Activated CD8-positive, alpha-beta memory T cell treated with anti-CD3 and anti-CD28 coated beads, Interleukin-2, amount 50 U/mL, for 4 hours (primary cell): ENCODE results near the gene S1PR1.

Experiments
- DNase-seq: peaks from one replicate; pipeline ENCODE4 v3.0.0-alpha.2; 2020

The S1PR1 gene

DNA sequence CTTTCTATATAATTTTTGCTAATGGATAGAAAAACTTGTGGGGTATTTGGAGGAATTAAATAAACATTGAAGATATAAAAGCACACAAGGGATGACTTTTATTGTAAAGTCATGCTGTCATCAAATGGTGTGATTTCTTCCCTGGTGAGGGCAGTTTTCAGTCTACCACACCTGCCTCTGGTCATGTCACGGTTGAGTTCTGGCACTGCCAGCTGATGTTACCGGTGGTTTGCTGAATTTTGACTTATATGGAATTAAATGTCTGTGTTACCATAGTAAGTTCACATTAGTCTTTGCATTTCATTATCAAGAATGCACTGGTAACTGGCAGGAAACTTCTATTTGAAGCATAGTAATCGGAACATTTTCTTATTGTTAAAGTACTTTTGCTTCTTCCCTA lies 13.4 kb downstream of the S1PR1 start:
- DNase-seq, result no peak

DNA sequence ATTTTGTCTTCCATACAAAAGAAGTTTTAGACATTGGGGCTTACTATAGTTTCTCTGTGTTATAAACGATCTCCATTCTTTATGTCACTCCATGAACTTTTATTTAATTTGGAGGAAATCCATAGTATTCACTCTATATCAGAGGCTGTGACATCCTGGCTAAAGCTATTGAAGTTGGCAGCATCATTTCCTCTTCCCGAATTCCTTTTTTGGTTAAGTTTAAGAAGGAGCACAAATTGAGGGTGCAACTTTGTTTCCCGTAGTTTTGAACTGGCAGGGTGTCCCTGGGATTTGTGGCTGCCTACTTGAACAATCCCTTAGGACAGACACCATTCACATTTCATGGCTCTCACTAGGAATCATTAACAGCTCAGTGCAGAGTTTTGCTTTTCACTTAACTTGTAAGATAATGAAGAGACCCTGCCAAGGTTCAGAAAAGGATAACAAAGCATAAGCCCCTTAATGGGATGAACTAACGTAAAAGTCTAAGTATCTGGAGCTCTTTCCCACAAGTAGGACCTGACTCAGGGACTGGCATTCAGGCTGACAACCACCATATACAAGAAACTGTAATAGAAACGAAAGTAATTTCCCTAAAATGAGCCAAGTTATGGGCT lies 13.9 kb downstream of the S1PR1 start:
- DNase-seq, result no peak

DNA sequence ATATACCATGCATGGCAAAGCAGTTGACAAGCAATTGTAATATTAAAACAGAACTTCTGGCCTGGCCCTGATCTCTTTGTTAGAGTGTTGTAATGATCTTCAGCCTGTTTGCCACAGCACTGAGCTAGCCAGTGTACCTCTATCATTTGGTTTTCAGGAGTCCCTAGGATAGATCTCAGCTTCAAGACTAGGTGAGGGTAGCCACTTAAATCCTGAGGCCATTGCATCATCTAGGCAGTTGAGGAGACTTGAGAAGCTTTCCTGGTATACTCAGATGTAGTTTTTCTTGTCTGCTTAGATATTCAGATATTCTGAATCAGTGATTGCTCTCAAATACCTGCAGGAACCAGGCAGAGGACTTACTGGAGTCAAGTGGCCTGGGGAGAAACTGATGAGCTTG lies 14.7 kb downstream of the S1PR1 start:
- no peak for DNase-seq

DNA sequence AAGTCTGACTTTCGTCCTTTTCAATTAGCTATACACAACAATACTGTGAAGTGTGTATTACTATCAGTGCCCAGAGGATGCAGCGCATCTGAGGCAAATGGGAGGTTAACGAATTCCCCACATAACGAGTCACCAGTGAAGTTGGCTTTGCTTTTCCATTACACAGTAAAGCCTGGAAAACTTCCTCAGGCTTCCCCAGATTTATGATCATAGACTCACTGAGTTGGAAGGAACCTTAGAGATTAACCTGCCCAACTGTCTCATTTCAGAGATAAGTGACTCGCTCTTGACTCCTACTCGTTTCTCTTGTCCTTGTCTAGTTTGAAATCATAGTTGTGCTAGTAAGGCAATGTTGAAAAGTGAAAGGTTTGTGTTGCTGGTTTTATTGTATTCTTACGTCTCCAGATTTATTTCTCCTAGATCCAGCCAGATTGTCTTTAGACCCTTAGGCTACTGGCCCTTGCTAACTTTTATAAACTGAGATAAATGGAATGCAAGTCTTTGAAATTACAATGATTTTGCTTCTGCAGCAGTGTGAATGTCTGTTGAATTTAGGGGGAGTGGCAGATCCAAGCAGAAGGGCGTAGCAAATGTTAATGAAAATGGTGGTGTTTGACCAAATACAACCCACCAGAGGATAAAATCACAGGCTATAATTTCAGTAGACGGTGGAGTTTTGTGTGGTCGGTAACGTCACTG lies 17.3 kb downstream of the S1PR1 start:
- DNase-seq, result no peak

DNA sequence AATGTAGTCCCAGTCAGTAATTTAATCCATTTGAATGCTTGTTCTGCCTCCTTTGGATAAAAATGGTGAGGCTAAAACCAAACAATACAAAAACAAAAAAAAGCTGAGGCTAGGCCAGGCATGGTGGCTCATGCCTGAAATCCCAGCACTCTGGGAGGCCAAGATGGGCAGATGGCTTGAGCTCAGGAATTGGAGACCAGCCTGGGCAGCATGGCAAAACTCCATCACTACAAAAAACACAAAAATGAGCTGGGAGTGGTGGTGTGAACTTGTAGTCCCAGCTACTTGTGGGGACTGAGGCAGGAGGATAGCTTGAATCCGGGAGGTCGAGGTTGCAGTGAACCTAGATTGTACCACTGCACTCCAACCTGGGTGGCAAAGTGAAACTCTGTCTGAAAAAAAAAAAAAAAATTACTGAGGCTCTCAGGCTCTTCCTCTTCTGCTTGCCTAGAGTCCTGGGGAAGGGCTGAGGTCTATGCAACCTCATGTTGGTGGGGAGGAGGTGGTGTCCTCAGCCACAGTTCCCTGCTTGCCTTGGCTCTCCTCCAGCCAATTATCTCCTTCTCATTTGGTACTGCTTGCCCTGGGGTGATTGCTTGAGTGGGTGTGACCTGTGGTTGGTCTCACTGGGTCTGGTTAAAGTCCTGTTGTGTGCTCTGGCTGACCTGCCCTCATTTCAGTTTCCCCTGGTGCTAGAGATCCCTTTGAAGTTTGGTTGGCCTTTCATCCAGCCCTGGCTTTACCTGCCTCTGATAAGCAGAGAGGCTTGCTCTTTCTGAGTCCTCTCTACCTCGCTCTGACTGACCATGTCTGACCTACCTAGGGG lies 20.9 kb downstream of the S1PR1 start:
- no peak for DNase-seq

DNA sequence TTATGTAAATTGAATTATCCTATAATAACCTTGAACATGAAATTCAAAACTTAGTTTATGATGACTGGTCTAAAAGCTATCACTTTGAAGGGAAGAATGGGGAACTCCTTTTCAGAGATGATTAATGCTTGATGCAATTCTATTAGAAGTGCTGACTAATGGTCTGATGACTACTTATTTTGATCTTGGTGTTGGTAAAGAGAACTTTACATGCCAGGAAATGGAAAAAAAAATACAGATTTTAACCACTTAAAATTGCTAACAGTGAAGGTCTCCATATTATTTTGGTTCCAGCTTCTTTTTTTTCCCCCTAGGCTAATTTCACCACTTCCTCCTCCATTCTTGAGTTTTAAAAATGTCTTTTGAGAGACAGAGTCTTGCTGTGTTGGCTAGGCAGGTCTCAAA lies 22.9 kb downstream of the S1PR1 start:
- no peak for DNase-seq

DNA sequence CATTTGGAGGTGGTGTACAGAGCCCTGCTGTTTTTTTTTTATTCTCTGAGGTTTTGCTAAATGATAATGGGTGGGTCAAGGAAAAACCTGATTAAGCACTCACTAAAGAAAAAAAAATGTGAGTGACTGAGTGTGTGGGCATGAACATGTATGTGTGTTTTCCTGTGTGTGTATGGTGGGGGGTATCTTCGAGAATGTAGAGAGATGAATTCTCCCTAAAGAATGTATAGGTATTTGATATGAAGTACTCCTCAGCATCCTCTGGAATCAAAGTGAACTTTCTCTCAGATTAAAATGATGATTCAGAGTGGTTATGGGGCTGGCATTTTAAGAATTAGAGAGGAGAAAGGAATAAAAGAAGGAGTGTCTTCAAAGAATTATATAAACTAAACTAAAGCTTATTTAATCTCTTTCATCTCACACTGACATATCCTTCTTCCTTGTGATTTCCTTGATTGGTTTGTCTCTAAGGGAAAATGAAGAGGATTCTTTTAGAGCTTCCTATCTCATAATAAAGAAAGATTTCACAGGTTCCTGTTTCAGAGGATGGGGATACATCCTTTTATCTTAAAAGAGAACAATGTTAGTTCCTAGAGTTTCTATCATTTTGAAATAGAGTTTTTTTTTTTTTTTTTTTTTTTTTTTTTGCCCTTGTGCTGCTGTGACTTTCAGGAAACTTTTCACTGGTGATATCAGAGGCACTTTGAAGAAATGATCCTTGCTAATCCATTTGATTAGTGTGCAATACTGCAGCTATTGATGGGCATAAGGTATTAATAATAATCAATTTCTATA lies 23.9 kb downstream of the S1PR1 start:
- no peak for DNase-seq

DNA sequence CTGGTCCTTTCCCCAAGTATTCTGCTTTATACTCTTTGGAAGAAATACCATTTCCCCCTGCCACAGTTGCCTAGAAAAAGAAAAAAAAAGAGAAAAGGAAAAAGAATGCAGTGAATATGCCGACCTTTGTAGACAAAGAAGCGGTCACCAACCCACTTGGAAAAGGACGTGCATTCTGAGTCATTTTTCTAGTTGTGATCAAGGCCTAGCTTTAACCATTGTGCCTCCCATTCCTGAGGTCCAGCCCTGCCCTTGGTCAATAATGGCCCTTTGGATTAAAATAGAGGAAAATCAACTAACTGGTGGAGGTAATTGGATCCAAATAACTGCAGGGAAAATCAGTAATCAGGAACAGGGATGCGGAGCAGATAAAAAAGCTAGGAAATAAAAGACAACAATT lies 24.8 kb downstream of the S1PR1 start:
- no peak for DNase-seq

DNA sequence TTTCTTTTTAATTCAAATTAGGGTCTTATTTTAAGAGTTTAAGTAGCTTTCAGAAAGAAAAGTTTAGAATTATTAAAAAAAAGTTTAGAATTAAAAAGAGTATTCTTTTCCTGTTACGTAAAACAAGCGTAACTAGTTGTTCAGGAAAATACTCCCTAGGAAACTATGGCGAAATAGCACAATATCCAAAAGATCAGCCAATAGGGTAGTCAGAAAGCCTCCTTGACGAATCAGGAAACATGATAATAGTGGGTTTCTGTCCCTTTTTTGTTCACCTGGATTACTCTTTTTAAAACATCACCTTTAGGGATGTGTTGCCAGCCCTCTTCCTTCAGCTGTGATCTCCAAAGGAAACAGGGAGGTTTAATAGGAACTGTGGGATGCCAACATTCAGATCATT lies 25.2 kb downstream of the S1PR1 start:
- no peak for DNase-seq

DNA sequence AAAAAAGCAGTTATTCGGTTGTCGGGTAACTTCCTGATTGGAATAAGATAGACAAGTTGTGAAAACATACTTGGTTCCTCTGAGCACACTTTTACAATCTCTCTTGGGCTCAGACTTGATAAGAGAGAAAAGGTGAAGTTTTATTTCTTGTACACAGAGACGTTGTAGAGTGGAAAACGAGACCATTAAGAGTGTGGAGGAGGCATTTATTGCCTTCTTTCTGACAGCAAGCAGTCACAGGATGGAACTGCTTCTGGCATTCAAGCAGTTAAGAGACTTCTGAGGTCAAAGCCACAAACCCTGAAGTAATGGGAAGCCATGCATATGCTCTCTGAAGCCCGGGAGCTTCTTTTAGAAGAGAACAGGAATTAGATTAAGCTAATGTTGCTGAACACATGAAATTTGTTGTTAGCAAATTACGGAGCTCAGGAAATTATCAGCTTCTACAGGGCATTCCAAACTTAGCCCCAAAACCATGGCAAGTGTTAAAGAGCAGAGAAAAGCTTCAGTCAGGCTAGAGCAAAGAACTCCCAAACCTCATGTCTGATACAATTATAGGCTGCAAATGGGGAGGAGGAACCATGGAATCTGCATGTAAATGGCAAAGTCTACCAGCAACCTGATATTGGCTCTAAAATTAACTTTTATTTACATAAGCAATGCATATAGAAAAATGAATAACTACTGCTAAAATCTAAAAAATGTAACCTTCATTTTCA lies 26.0 kb downstream of the S1PR1 start:
- no peak for DNase-seq

DNA sequence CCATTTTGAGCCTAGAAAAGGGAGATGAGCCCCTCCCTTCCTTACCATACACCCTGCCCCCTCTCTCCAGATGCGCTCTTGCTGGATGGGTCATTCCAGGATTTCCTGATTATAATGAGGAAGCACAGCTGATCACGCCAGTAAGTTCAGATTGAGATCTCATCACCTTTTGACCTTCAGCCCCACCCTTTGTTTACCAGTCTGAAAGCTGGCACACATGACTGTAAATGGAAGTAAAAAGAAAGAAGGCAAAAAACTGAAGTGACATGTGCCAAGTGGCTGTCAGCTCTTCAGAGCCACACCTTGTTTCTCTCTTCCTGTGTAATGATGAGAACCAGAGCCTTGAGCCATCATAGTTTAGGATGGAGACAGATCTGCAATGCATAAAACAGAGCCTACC lies 27.9 kb downstream of the S1PR1 start:
- DNase-seq, result no peak

DNA sequence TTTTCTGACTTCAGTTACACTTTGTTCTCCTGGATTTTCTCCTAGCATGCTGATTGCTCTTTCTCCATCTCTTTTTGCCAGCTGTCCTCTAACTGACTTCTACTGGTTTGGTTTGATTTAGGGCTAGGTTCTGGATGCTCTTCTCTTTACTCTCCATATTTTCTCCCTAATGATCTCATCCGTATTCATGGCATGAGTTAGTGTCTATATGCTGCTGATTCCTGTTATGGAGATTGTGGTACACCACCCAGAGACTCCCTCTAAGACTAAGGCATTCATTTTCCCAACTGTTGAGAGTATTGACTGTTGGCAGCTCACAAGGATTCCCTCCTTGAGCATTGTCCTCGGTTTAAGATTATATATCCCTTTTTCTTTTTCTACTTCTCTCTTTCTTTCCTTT lies 28.9 kb downstream of the S1PR1 start:
- DNase-seq, result no peak

DNA sequence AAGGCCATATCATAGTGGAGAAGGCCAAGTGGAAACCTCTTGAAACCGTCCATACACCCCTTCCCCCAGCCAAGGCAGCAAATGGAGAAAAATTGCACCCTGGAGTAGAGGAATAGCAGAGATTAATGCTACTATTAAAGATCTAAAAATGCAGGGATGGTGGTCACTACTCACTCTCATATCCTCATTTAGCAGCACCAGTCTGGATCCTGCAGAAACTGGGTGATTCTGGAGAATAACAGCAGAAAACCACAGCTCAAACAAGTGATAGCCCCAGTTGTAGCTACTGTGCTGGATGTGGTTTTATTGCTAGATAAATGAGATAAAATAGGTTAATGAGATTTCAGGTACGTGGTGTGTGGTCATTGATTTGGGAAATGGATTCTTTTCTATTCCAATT lies 30.3 kb downstream of the S1PR1 start:
- DNase-seq, result no peak

DNA sequence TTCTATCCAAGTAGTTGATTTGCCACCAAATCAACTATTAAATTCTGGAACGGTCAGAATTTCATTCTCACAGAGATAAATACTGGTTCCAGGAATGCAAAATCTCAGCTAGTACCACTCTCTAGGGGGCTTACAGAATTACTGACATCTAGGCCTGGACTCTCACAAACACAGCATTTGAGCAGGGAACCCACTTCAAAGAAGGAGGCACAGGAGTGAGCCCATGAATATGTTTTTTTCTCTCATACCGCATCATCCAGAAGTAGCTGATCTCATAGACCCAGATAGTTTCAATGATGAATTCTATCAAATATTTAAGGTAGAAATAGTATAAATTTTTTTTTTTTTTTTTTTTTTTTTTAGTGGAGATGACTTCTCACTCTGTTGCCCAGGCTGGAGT lies 32.1 kb downstream of the S1PR1 start:
- DNase-seq, result no peak

DNA sequence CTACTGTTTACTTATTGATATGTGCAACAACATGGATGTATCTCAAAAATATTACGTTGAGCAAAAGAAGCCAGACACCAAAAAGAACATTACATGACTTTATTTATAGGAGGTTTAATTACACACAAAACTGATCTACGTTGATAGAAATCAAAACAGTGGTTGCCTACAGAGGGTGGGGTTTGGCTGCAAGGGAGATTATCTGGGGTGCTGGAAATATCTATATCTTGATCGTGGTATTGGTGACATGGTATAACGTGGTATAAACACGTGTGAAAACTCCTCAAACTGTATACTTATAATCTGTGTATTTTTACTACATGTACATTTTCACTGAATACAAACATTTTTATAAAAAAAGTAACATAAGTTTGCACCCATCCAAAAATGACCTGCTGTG lies 38.9 kb downstream of the S1PR1 start:
- no peak for DNase-seq

DNA sequence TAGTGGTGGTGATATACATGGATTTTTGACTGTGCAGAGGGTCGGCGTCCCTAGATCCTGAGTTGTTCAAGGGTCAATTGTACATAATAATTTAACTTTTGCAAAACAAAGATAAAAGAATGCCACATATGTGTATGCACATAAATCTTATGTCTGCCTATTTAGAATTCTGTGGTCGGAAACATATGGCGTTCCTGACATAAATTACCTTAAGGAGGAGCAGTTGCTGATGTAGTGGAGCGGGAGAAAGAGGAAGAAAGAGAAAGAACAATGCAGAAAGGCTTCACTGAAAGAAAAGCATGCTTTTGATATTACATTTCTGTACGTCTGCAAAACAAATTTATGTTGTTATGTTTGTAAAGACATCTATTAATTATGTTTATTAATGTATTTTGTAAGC lies 40.0 kb downstream of the S1PR1 start:
- no peak for DNase-seq

DNA sequence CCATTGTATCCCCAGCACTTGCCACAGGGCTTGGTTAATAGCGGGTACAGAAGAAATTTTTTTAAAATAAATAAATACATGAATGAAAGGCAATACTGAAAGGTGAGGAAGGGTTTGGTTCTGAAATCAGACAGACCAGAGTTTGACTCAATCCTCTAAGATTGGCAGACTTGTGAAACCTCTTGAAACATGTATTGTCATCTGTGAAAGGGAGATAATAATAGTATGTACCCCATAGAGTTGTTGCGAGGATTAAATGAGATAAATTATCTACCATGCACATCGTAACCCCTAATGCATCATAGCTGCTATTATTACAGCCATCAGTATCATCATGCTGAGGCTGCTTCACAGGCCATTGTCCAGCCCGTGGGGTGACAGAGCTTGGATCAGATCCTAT lies 41.4 kb downstream of the S1PR1 start:
- no peak for DNase-seq

DNA sequence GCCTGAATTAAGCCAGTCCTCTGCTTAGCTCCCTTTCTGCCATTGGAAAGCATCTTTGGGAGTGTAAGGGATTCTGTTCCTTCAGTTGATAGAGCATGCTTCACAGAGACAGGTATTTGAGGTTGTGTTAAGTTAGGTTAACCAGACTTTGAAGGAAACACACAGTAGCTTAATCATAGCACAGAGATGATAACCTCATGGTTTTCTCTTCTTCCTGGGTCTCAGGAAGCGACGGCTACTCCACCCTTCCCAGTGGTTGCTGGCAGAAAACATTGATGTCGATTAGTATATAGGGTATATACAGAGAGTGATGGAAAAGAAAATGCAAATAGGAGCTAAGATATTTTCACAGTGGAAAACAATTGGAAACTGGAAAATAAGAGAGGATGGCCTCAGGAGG lies 42.0 kb downstream of the S1PR1 start:
- no peak for DNase-seq

DNA sequence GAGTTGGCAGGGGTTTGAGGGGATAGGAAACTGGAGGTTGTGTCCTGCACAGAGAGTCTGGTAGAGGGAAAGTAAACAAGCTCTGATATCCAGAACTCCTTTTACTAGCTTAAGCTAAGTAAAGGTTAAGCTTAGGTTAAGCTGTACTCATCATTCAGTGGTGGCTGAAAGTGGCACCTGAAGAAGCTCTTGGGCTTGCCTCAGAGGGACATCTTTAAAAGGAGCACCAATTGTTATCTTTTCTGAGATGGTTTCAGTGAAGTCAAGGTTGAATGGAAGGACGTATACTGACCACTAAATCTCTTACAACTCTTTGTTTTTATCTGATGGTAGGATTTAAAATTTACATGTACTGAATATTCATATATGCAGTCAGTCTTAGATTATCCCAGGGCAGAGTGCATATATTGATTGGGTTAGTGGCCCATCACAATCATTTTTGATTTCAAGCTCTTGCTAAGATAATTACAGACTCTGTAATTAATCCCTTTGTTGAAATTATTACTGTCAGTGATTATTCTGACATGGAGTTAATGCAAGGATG lies 43.3 kb downstream of the S1PR1 start:
- no peak for DNase-seq

DNA sequence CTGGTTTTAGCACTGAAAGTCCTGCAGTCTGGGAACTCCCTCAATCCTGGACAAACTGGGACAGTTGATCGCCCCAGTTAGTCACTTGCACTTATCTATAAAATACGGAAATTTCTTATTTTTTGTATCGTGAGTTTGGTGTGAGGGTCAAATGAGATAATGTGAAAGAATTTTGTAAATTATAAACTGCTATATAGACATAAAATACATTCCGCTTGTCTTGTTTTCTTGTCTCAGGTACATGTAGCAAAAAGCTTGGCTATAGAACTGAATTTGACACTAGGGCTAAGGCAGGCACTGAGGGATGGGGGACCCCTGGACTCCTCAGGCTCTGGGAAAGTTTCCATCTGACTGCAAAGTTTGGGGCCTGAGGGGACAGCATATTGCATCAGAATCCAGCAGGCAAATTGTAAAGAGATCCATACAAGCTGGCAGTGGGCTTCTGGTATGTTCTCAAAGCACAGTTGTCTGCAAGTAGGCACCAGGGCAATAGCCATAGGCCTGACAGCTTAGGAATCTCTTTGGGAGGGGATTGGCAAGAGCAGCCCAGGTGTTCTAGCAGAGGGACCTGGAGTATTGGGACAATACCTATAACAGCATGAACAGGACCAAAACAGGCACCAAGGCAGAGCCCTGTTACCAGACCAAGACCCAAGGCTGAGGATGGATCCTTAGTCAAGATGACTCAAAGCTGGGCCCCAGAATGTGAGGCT lies 44.3 kb downstream of the S1PR1 start:
- DNase-seq, result no peak

DNA sequence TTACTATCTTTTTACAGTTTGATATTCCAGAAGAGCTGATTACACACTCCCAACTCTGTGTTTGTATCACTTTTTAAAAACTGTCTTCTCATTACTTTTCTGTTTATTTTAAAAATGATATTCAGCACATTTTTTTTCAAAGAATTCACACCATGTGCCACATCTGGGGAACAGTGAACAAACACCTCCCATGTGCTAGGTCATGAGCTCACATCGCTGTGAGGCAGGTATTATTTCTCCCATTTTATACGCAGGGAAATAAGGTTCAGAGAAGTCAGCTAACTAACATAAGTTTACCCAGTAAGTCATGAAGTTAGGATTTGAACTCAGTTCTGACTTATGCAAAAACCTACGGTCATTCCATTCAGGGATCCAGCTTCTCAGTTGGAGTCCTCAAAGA lies 44.9 kb downstream of the S1PR1 start:
- no peak for DNase-seq
